ENCODE measurements around the gene SDHC. TPM values are rescaled to one million over a fixed set of nuclear protein-coding genes. Genes with fewer than 3 reads are reported as not detected.
A peak's percentile ranks its signal among the peaks of the same experiment; 100 is the strongest.

SDHC gene
- total and polyA plus RNA-seq, 4 donors, result 44.3 to 247 (median 96.7) TPM

DNA sequence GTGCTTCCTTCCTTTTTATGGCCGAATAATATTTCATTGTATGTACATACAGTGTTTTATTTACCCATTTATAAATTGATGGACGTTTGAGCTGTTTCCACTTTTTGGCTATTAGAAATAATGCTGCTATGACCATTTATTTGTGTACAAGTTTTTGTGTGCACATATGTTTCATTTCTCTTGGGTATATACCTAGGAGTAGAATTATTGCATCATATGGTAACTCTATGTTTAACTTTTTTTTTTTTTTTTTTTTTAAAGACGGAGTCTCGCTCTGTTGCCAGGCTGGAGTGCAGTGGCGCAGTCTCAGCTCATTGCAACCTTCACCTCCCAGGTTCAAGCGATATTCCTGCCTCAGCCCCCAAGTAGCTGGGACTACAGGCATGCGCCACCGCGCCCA, 19.0 kb downstream of the SDHC start:
- Histone ChIP-seq H3K27me3 (ENCODE audit: control insufficient read depth in 4 of 4, insufficient read depth in 4 of 4, low read length in 3 of 4) (no peaks in the 10 kb centered on the region), H3K4me3 (ENCODE audit: low read depth in 1 of 3, low read length in 3 of 3) (no peak overlapping the region), H3K9me3 (ENCODE audit: control insufficient read depth in 4 of 4, low read length in 3 of 4) (no peaks in the 10 kb centered on the region), H3K9ac (ENCODE audit: low read depth in 1 of 2, low read length in 2 of 2) (no peak overlapping the region), H3K27ac (ENCODE audit: low read depth in 1 of 2, low read length in 2 of 2) (no peak overlapping the region), H3K36me3 (ENCODE audit: control insufficient read depth in 4 of 4, insufficient read depth in 3 of 4, low read depth in 1 of 4, low read length in 3 of 4) (peaks cover 12 to 70% (median 46%) of the 10 kb centered on the region in 4 donors), H3K4me1 (ENCODE audit: control insufficient read depth in 4 of 4, insufficient read depth in 4 of 4, low read length in 3 of 4) (peaks cover 0 to 7% (median under 1%) of the 10 kb centered on the region in 4 donors)
- 93% methylated on average over 9 of the region's 9 CpGs for WGBS
- TF ChIP-seq NR2F2 (IDR thresholded peaks at IDR 0.05), result no peak
- TF ChIP-seq YY1 (IDR thresholded peaks at IDR 0.05), result no peak
- TF ChIP-seq RXRA (IDR thresholded peaks at IDR 0.05), result no peak
- no peak for DNase-seq (ENCODE audit: low spot score)

DNA sequence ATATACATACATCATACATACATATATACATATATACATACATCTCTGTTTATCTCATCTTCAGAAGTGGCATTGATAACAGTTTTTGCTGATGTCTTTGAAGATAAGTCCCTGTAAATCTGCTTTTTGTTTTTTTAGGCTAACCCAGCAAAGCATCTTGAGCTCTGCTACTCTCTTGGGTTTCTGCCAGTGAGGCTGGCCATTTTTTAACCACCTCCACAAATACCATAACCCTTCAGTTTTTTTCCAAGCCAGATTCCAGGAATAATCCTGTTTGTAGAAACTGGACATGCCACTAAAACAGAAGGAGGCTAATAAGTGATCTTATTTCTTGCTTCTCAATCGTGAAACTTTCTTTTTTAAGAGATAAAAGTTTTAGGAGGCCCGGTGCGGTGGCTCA, 21.6 kb downstream of the SDHC start:
- Histone ChIP-seq H3K9me3 (ENCODE audit: control insufficient read depth in 4 of 4, low read length in 3 of 4) (no peaks in the 10 kb centered on the region), H3K4me3 (ENCODE audit: low read depth in 1 of 3, low read length in 3 of 3) (no peak overlapping the region), H3K4me1 (ENCODE audit: control insufficient read depth in 4 of 4, insufficient read depth in 4 of 4, low read length in 3 of 4) (peaks cover 0 to 4% (median under 1%) of the 10 kb centered on the region in 4 donors), H3K9ac (ENCODE audit: low read depth in 1 of 2, low read length in 2 of 2) (no peak overlapping the region), H3K36me3 (ENCODE audit: control insufficient read depth in 4 of 4, insufficient read depth in 3 of 4, low read depth in 1 of 4, low read length in 3 of 4) (peaks cover 13 to 57% (median 32%) of the 10 kb centered on the region in 4 donors), H3K27ac (ENCODE audit: low read depth in 1 of 2, low read length in 2 of 2) (no peak overlapping the region), H3K27me3 (ENCODE audit: control insufficient read depth in 4 of 4, insufficient read depth in 4 of 4, low read length in 3 of 4) (no peaks in the 10 kb centered on the region)
- WGBS, result 87% methylated on average over 3 of the region's 3 CpGs
- no peak for DNase-seq (ENCODE audit: low spot score)
- TF ChIP-seq, protein P1, sequence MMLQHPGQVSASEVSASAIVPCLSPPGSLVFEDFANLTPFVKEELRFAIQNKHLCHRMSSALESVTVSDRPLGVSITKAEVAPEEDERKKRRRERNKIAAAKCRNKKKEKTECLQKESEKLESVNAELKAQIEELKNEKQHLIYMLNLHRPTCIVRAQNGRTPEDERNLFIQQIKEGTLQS (IDR thresholded peaks at IDR 0.05), result no peak
- TF ChIP-seq YY1 (IDR thresholded peaks at IDR 0.05), result peak; percentile 16
- no peak for TF ChIP-seq SP1 (IDR thresholded peaks at IDR 0.05)
- TF ChIP-seq RXRA (IDR thresholded peaks at IDR 0.05), result no peak

DNA sequence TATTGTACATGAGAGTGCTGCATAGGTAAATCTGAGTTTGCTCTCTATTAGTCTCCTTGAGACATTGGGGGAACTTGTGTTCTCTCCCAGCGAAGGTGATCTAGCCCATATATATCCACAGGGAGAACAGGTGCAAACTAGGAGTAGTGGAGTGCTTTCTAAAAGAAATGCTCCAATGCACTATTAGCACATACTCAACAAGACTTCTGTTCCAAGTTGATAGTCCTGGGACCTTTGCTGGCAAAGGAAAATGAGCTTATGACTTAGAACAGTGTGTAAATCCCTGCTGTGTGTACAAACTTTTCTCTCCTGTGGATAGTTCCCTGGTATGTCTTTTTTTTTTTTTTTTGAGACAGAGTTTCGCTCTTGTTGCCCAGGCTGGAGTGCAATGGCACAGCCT, 28.0 kb downstream of the SDHC start:
- no peak overlapping the region for H3K9ac ChIP-seq (ENCODE audit: low read depth in 1 of 2, low read length in 2 of 2)
- H3K27ac ChIP-seq (ENCODE audit: low read depth in 1 of 2, low read length in 2 of 2), result no peak overlapping the region
- H3K9me3 ChIP-seq (ENCODE audit: control insufficient read depth in 4 of 4, low read length in 3 of 4), result no peaks in the 10 kb centered on the region
- no peaks in the 10 kb centered on the region for H3K4me1 ChIP-seq (ENCODE audit: control insufficient read depth in 4 of 4, insufficient read depth in 4 of 4, low read length in 3 of 4)
- H3K27me3 ChIP-seq (ENCODE audit: control insufficient read depth in 4 of 4, insufficient read depth in 4 of 4, low read length in 3 of 4), result no peaks in the 10 kb centered on the region
- DNase-seq (ENCODE audit: low spot score), result no peak
- 97% methylated on average over 2 of the region's 2 CpGs for WGBS
- peaks cover 8 to 38% (median 33%) of the 10 kb centered on the region in 4 donors for H3K36me3 ChIP-seq (ENCODE audit: control insufficient read depth in 4 of 4, insufficient read depth in 3 of 4, low read depth in 1 of 4, low read length in 3 of 4)
- TF ChIP-seq RXRA (IDR thresholded peaks at IDR 0.05), result no peak
- TF ChIP-seq, protein P2, sequence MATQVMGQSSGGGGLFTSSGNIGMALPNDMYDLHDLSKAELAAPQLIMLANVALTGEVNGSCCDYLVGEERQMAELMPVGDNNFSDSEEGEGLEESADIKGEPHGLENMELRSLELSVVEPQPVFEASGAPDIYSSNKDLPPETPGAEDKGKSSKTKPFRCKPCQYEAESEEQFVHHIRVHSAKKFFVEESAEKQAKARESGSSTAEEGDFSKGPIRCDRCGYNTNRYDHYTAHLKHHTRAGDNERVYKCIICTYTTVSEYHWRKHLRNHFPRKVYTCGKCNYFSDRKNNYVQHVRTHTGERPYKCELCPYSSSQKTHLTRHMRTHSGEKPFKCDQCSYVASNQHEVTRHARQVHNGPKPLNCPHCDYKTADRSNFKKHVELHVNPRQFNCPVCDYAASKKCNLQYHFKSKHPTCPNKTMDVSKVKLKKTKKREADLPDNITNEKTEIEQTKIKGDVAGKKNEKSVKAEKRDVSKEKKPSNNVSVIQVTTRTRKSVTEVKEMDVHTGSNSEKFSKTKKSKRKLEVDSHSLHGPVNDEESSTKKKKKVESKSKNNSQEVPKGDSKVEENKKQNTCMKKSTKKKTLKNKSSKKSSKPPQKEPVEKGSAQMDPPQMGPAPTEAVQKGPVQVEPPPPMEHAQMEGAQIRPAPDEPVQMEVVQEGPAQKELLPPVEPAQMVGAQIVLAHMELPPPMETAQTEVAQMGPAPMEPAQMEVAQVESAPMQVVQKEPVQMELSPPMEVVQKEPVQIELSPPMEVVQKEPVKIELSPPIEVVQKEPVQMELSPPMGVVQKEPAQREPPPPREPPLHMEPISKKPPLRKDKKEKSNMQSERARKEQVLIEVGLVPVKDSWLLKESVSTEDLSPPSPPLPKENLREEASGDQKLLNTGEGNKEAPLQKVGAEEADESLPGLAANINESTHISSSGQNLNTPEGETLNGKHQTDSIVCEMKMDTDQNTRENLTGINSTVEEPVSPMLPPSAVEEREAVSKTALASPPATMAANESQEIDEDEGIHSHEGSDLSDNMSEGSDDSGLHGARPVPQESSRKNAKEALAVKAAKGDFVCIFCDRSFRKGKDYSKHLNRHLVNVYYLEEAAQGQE (IDR thresholded peaks at IDR 0.05), result no peak
- no peak for TF ChIP-seq HNF4G (IDR thresholded peaks at IDR 0.05)
- TF ChIP-seq EGR1 (IDR thresholded peaks at IDR 0.05; ENCODE audit: low read depth in 2 of 2), result no peak
- TF ChIP-seq, protein P3, sequence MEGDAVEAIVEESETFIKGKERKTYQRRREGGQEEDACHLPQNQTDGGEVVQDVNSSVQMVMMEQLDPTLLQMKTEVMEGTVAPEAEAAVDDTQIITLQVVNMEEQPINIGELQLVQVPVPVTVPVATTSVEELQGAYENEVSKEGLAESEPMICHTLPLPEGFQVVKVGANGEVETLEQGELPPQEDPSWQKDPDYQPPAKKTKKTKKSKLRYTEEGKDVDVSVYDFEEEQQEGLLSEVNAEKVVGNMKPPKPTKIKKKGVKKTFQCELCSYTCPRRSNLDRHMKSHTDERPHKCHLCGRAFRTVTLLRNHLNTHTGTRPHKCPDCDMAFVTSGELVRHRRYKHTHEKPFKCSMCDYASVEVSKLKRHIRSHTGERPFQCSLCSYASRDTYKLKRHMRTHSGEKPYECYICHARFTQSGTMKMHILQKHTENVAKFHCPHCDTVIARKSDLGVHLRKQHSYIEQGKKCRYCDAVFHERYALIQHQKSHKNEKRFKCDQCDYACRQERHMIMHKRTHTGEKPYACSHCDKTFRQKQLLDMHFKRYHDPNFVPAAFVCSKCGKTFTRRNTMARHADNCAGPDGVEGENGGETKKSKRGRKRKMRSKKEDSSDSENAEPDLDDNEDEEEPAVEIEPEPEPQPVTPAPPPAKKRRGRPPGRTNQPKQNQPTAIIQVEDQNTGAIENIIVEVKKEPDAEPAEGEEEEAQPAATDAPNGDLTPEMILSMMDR (IDR thresholded peaks at IDR 0.05; ENCODE audit: low read depth, low read length, missing input control), result no peak
- no peak for TF ChIP-seq GABPA (IDR thresholded peaks at IDR 0.05 in 1 of 2, conservative IDR thresholded peaks at IDR 0.05 in 1 of 2)
- TF ChIP-seq HNF4A (conservative IDR thresholded peaks at IDR 0.05), result no peak
- no peak for TF ChIP-seq FOXA2 (IDR thresholded peaks at IDR 0.05)
- TF ChIP-seq NR2F2 (IDR thresholded peaks at IDR 0.05), result no peak
- no peak for TF ChIP-seq RAD21 (IDR thresholded peaks at IDR 0.05)
- TF ChIP-seq, protein P4, sequence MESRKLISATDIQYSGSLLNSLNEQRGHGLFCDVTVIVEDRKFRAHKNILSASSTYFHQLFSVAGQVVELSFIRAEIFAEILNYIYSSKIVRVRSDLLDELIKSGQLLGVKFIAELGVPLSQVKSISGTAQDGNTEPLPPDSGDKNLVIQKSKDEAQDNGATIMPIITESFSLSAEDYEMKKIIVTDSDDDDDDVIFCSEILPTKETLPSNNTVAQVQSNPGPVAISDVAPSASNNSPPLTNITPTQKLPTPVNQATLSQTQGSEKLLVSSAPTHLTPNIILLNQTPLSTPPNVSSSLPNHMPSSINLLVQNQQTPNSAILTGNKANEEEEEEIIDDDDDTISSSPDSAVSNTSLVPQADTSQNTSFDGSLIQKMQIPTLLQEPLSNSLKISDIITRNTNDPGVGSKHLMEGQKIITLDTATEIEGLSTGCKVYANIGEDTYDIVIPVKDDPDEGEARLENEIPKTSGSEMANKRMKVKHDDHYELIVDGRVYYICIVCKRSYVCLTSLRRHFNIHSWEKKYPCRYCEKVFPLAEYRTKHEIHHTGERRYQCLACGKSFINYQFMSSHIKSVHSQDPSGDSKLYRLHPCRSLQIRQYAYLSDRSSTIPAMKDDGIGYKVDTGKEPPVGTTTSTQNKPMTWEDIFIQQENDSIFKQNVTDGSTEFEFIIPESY (IDR thresholded peaks at IDR 0.05), result no peak
- no peak for TF ChIP-seq TAF1 (conservative IDR thresholded peaks at IDR 0.05)
- TF ChIP-seq, protein P5, sequence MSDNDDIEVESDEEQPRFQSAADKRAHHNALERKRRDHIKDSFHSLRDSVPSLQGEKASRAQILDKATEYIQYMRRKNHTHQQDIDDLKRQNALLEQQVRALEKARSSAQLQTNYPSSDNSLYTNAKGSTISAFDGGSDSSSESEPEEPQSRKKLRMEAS (IDR thresholded peaks at IDR 0.05), result no peak
- TF ChIP-seq JUND (IDR thresholded peaks at IDR 0.05), result no peak
- TF ChIP-seq YY1 (IDR thresholded peaks at IDR 0.05), result no peak
- TF ChIP-seq FOXA1 (IDR thresholded peaks at IDR 0.05), result no peak
- no peak for TF ChIP-seq SP1 (IDR thresholded peaks at IDR 0.05)
- TF ChIP-seq, protein P1 (IDR thresholded peaks at IDR 0.05), result no peak
- no peak overlapping the region for H3K4me3 ChIP-seq (ENCODE audit: low read depth in 1 of 3, low read length in 3 of 3)

All from liver (tissue), 9 donors.